Measurements from ENCODE around the gene GGCT.
A peak's percentile ranks its signal among the peaks of the same experiment; 100 is the strongest.
"Not testable (repeated sequence)": the region's sequence is repeated elsewhere in the genome, so short reads cannot be mapped to it uniquely, and the experiment has no call there.

The GGCT gene

GRCh38 chr7:30514776-30515175, 10.1 kb upstream of the GGCT start:
- no peak for DNase-seq

GRCh38 chr7:30514177-30514576, 9.5 kb upstream of the GGCT start:
- DNase-seq: no peak

- DNase-seq: no peak
Measured at GRCh38 chr7:30513762-30514161, 9.1 kb upstream of the GGCT start.

GRCh38 chr7:30511973-30512662, 7.5 kb upstream of the GGCT start:
- no peak for DNase-seq

GRCh38 chr7:30511494-30511893, 6.9 kb upstream of the GGCT start:
- no peak for DNase-seq

GRCh38 chr7:30510124-30511075, 5.8 kb upstream of the GGCT start:
- no peak for DNase-seq

GRCh38 chr7:30509171-30509857, 4.7 kb upstream of the GGCT start:
- DNase-seq: not testable (repeated sequence)

GRCh38 chr7:30507346-30507900, 2.8 kb upstream of the GGCT start:
- DNase-seq: not testable (repeated sequence)

GRCh38 chr7:30505174-30505697, 607 bp upstream of the GGCT start:
- no peak for DNase-seq

GRCh38 chr7:30503274-30504212, 1.1 kb downstream of the GGCT start:
- no peak for DNase-seq

GRCh38 chr7:30502470-30503251, 2.0 kb downstream of the GGCT start:
- DNase-seq: no peak

GRCh38 chr7:30501264-30501663, 3.4 kb downstream of the GGCT start:
- no peak for DNase-seq

GRCh38 chr7:30493228-30493627, 11.4 kb downstream of the GGCT start:
- no peak for DNase-seq

GRCh38 chr7:30491417-30491816, 13.2 kb downstream of the GGCT start:
- no peak for DNase-seq

GRCh38 chr7:30487371-30487770, 17.3 kb downstream of the GGCT start:
- no peak for DNase-seq

- DNase-seq: no peak
Measured at GRCh38 chr7:30485667-30486066, 19.0 kb downstream of the GGCT start.

GRCh38 chr7:30481416-30481815, 23.2 kb downstream of the GGCT start:
- DNase-seq: not testable (repeated sequence)

- DNase-seq: no peak
Measured at GRCh38 chr7:30479202-30480120, 25.2 kb downstream of the GGCT start.

- DNase-seq: peak; percentile 39 to 60
Measured at GRCh38 chr7:30478349-30479201, 26.1 kb downstream of the GGCT start, which contains the start of gene NOD1. NOD1 (minus strand) TSS chr7:30478784; CDS start chr7:30456921, 21,863 bp downstream.

Data from NCI-H1930 (cell line).